HG03103 (cell line): ENCODE measurements around the gene KNG1.

Experiments used
- ATAC-seq: cut with Tn5 transposase; IDR thresholded peaks from one replicate; pipeline ENCODE4 v1.9.1; 2021; ENCODE audit warnings: low read depth; ENCODE audit not compliant: unreplicated experiment

Gene KNG1

GRCh38 chr3:186772281-186772694 is 55.1 kb downstream of the KNG1 start:
- peak; percentile 26 for ATAC-seq

DNA sequence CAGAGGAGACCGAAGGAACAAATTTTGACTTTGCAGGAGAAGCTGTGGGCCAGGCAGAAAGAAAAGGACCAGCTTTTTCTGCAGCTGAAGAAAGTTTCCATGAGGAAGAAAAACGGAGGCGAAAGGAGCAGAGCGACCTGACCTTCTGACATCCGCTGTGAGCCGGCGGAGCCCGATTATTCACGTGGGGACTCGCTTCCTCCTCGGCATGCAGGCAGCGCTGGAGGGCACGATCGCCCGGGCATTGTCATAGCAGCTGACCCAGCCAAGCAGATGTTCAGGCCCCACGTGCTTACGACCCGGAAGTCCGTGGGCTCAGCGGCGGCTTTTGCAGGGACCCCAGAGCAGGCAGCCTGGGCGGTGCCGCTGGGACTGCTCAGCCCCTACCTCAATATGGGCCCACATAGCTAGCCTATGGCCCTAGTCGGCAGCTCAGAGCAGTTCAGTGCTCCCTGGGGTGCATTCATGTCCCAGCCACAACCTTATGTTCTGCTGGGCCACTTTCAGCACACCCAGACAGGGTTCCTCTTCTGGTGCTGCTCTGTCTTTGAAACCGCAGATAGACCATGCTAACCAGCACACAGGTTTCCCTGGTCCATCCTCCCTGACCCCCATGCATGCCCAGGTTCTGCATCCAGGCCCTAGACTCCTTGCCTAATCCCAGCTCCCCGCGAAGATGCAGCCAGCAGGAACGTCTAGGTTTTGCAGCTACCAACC is 55.7 kb downstream of the KNG1 start:
- peak; percentile 81 for ATAC-seq

DNA sequence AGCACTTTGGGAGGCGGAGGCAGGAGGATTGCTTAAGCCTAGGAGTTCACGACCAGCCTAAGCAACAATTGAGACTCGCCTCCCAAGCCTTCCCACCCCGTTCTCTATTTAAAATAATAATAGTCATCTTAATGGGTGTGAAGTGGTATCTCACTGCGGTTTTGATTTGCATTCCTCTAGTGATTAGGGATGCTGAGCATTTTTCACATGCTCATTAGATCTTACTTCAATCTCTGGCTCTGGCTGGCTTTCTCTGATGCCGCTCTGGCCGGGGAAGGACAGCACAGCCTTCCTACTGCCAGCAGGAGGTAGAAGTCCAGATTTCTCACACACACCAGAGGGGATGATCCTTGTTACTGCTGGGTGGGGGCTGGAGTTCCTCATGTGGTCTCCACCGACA is 58.8 kb downstream of the KNG1 start:
- ATAC-seq: no peak

- ATAC-seq: no peak
Measured at GRCh38 chr3:186779204-186779603, 62.0 kb downstream of the KNG1 start.

- ATAC-seq: peak; percentile 7
Measured at GRCh38 chr3:186782542-186783057, 65.4 kb downstream of the KNG1 start.

DNA sequence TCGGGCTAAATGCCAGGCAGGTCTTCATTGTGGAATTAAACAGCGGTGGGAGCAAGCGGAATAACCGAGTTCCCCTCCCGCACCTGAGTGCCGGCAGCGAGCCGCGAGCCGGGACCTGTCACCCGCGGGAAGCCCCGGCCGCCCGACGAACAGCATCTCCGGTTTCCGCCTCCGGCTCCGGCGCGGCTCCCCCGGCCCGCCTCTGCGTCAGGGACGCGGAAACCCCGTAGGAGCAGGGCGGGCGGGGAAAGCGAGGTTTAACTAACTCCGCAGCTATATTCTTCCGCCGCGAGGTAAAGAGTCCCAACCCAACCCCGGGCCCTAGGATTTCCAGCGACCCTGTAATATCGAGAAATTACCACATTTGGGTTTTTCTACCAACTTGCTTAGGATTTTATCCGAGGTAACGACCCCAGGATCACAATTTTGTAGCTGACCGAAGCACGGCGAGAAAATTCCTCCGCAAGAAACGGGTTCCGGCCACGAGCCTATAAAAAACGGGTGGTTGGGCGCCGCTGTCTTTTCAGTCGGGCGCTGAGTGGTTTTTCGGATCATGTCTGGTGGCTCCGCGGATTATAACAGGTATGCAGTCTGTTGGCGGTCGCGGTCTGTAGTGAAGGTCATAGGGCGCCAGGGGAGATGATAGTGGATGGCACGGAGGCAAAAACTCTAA is 66.0 kb downstream of the KNG1 start, which contains the start of gene EIF4A2:
EIF4A2 (plus strand) TSS at position 520 of the 673 bp plus-strand sequence; CDS start at position 554, 34 bp downstream.
- ATAC-seq: peak; percentile 50

GRCh38 chr3:186783731-186784515 is 66.8 kb downstream of the KNG1 start:
- ATAC-seq: peak; percentile 47

DNA sequence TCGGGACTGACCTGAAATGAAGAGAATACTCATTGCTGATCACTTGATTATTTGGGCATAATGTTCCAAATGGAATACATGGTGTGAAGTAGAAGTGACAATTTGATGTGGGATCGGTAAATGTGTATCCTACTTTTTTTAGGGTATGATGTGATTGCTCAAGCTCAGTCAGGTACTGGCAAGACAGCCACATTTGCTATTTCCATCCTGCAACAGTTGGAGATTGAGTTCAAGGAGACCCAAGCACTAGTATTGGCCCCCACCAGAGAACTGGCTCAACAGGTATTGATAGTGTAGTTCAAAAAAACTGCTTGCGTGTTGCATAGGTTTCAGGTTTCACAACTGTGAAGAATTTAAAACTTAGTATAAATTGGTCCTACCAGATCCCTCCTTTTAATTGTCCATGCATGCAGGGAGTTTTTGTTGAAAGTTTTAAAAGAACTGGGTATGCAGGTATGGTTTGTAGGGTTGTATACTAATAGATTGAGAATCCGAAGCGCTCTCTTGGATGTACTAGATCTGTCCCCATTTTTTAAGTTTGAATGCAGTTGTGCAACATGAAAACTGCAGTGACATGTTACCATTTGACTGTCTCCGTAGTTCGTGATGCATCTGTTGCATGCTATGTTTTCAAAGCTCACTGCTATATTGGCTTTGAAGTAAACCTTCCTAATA is 67.8 kb downstream of the KNG1 start:
- no peak for ATAC-seq

- ATAC-seq: no peak
Measured at GRCh38 chr3:186785495-186786018, 68.4 kb downstream of the KNG1 start.

DNA sequence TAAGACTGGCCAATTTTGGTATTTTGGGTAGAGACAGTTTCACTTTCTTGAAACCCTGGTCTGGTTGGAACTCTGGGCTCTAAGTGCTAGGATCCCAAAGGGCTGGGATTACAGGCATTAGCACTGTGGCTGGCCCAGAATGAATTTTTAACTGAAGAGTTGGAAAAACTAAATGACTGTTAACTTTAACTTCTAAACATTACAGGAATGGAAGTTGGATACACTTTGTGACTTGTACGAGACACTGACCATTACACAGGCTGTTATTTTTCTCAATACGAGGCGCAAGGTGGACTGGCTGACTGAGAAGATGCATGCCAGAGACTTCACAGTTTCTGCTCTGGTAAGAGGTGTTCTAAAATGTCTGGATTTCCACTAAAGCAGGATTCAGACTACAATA is 69.8 kb downstream of the KNG1 start:
- no peak for ATAC-seq

GRCh38 chr3:186787642-186788481 is 70.7 kb downstream of the KNG1 start:
- ATAC-seq: no peak

DNA sequence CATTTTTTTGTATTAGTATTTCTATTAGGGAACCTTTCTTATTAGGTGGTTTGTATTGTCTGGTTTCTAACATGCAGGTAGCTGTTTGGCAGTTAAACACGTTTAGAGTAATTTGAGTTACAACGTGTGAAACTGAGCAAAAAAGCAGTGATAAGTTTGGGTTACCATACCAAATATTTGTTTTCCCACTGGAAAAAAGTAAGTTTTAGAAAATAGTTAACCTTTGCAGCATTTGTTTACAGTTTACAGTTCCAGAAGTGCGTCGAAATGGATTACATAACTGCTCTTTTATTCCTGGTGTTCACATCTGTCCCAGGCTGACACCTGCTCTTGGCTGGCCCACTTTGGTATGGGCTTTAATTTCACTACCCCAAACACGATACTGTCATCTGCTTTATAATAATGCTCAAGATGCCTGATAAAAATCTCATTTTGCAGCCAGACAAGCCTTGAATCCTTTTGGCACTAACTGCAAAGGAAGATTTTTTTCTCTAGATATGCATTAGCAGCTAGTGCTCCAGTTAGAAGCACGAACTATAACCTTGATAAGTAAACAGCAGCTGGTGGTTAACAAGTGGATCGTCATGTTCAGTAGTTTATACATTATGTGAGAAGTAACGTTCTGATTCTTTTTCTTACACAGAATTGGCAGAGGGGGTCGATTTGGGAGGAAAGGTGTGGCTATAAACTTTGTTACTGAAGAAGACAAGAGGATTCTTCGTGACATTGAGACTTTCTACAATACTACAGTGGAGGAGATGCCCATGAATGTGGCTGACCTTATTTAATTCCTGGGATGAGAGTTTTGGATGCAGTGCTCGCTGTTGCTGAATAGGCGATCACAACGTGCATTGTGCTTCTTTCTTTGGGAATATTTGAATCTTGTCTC is 71.6 kb downstream of the KNG1 start:
- no peak for ATAC-seq

DNA sequence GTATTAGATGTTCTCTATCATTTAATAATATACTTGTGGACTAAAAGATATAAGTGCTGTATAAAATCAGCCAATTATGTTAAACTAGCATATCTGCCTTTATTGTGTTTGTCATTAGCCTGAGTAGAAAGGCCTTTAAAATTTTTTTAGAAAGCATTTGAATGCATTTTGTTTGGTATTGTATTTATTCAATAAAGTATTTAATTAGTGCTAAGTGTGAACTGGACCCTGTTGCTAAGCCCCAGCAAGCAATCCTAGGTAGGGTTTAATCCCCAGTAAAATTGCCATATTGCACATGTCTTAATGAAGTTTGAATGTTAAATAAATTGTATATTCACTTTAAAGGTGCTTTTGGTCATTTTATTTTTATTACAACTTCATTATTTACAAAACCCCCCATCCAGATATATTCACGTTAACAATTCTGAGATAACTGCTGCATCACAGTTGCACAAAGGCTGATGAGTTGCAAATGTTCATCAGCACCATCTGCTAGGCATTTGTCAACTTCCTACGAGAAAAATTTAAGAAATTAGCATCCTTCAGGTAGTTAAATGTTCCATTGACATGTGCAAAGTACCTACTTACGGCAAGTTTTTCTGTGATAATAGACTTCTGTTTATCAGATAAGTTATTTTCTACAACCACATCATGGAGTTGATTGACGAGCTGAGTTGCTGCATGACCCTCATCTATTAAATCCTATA is 72.5 kb downstream of the KNG1 start:
- no peak for ATAC-seq

DNA sequence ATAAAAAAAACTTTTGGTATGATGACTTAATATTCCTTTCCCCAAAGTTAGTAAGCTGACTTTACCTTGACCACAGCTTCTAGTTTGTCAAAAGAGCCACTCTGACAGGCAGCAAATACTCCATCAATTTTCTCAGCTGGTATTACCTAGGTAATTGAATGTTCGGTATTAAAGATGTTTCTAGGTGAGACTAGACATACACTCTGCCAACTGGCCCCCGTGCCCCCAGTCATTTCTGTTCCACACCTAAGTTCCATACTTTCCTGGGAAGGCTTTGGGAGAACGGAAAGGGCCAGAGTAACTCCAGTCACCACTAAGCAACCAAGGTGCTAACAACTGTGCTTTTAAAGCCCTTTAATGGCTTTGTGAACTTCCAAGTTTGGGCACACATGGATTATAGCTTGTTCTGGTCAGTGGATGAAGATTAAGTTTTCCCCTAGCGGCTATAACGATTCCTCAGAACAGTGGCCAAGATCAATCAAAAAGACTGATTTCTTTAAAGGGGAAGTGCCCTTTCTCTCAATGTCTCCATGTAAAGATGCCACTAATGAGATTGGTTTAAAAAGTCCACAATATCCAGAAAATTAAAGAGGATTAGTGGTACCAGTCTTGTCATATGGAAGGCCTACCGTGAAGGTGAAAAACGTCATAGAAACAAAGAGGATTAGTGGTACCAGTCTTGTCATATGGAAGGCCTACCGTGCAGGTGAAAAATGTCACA is 73.3 kb downstream of the KNG1 start:
- ATAC-seq: no peak
